ENCODE data around the gene SETBP1. TPM values are rescaled to one million over a fixed set of nuclear protein-coding genes. Genes with fewer than 3 reads are reported as not detected.

SETBP1 gene
- total and polyA plus RNA-seq, 2 of the 13 experiments (the other 11 are each of a cell fraction or from before 2014, with no cell fraction given), result 0.18 to 0.65 TPM

DNA sequence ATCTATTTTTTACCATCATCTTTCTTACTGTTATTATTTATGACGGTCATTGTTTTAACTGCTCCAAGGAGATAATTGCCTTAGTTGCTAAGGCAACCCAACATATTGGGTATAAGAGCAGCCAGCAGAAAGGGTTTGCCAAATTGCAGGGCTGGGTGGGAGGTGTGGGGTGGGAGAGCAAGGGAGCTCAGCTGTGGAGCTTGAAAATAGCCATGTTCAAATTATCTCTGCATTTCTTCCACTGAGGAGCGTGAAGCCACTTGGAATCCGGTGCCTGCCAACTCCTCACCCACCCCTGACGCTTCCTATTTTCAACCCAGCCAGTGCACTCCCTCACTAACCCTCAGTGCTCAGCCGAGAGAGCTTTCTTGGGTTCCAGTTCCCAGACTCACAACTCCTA is 60.8 kb downstream of the SETBP1 start:
- Histone ChIP-seq H3K9ac (ENCODE audit: insufficient read depth, low read depth, low read length) (no peak overlapping the region), H3K9me3 (ENCODE audit: low read length) (no peaks in the 10 kb centered on the region), H3K79me2 (ENCODE audit: insufficient read depth, low read length) (no peaks in the 10 kb centered on the region), H3K36me3 (replicated peaks in 1 of 2; ENCODE audit: control insufficient read depth in 1 of 2, insufficient read depth in 2 of 2, low read length in 2 of 2) (no peaks in the 10 kb centered on the region), H3K27ac (ENCODE audit: extremely low read length, insufficient read depth, low read length) (no peak overlapping the region), H2AFZ (ENCODE audit: low read length) (no peak overlapping the region), H3K4me3 (replicated peaks in 1 of 3; ENCODE audit: insufficient read depth in 1 of 3, low read depth in 2 of 3, low read length in 3 of 3) (no peak overlapping the region), H3K27me3 (ENCODE audit: control insufficient read depth in 1 of 2, insufficient read depth in 2 of 2, low read length in 2 of 2) (no peaks in the 10 kb centered on the region), H3K4me2 (ENCODE audit: low read depth, low read length) (no peak overlapping the region), H4K20me1 (ENCODE audit: insufficient read depth, low read length) (no peaks in the 10 kb centered on the region), H3K4me1 (ENCODE audit: insufficient read depth, low read length) (no peaks in the 10 kb centered on the region)
- TF ChIP-seq TCF7L2 (IDR thresholded peaks at IDR 0.05; ENCODE audit: low read depth, low read length), result no peak
- no peak for TF ChIP-seq REPIN1 (CRISPR knock-in tag; IDR thresholded peaks at IDR 0.05; ENCODE audit: borderline replicate concordance, low read depth)
- no peak for TF ChIP-seq AGO2 (optimal IDR thresholded peaks at IDR 0.05; ENCODE audit: low read depth, low read length)
- TF ChIP-seq GABPB1 (CRISPR knock-in tag; IDR thresholded peaks at IDR 0.05), result no peak
- no peak for TF ChIP-seq ZSCAN12 (CRISPR knock-in tag; IDR thresholded peaks at IDR 0.05)
- TF ChIP-seq ATF3 (CRISPR knock-in tag; IDR thresholded peaks at IDR 0.05), result no peak
- no peak for TF ChIP-seq MEF2D (CRISPR knock-in tag; IDR thresholded peaks at IDR 0.05)
- no peak for TF ChIP-seq NBN (conservative IDR thresholded peaks at IDR 0.05)
- no peak for TF ChIP-seq ISL2 (CRISPR knock-in tag; IDR thresholded peaks at IDR 0.05)
- no peak for TF ChIP-seq ZNF570 (CRISPR knock-in tag; IDR thresholded peaks at IDR 0.05; ENCODE audit: borderline replicate concordance)
- TF ChIP-seq STAT5B (CRISPR knock-in tag; IDR thresholded peaks at IDR 0.05), result no peak
- TF ChIP-seq NFIB (CRISPR knock-in tag; IDR thresholded peaks at IDR 0.05; ENCODE audit: borderline replicate concordance), result no peak
- no peak for TF ChIP-seq ZBTB25 (CRISPR knock-in tag; IDR thresholded peaks at IDR 0.05)
- no peak for TF ChIP-seq ZFP91 (CRISPR knock-in tag; IDR thresholded peaks at IDR 0.05; ENCODE audit: borderline replicate concordance)
- TF ChIP-seq FOXK1 (CRISPR knock-in tag; IDR thresholded peaks at IDR 0.05; ENCODE audit: borderline replicate concordance, low read depth), result no peak
- ChIA-PET POLR2A (no interaction called here), CTCF (ENCODE audit: low intra/inter-chr PET ratio, low total read pairs) (no interaction called here)
- BruUV-seq (replicated peaks), result no TSS peak
- 62% methylated on average over 5 of the region's 5 CpGs for WGBS (ENCODE audit: low lambda C conversion rate)
- DNase-seq (ENCODE audit: low spot score) (no peak), FAIRE-seq (no peak), ATAC-seq (no peak)
- in situ Hi-C loops (cut with HindIII; ENCODE audit: extremely low pct_ligation_motif_present, low pct_unique_long_range_greater_than_20kb) (no loop called here), intact Hi-C loops (cut with micrococcal nuclease; ENCODE audit: unreplicated experiment) (no loop called here)
